Measurements from ENCODE around the gene SHISA5.

Gene SHISA5

DNA sequence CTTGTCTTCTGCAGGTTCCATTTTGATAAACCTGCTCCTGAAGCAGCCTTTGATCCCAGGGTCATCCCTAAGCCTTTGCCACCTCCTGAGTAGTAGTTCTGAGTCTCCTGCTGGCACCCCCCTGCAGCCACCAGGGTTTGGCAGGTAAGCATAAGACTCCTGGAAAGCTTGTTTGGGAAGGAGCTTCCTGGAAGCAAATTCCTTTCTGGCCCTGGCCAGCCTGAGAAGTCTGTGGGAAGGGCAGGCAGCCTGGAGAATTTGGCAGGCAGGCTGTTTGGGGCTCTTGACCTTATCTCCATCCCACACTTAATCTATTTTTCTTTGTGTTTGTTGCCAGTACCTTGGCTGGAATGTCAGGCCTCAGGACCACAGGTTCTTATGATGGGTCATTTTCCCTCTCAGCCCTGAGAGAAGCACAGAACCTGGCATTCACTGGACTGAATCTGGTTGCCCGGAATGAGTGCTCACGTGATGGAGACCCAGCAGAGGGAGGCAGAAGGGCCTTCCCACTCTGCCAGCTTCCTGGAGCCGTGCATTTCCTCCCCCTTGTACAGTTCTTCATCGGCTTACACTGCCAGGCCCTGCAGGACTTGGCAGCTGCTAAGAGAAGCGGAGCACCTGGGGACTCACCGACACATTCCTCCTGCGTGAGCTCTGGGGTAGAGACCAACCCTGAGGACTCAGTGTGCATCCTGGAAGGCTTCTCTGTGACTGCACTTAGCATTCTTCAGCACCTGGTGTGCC, 44.0 kb downstream of the SHISA5 start:
- no peak for ATAC-seq
- DNase-seq, result no peak

DNA sequence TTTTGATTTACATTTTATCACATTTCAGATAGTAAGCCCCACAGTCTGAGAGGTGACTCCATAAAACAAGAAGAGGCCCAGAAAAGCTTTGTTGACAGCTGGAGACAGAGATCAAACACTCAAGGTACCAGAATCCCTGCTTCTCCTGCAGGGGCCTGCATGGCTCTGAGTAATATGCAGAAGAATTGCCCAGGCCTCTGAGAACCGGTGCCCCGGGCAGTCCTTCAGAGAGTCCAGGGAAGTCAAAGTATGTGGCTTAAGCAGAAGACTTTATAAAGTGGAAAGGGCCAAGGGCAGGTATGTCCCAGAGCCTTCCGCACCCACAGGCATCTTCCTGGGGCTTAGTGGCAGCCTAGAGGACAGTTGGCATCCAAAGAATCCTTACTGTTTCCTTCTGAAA, 44.6 kb downstream of the SHISA5 start:
- ATAC-seq (no peak), DNase-seq (no peak)

DNA sequence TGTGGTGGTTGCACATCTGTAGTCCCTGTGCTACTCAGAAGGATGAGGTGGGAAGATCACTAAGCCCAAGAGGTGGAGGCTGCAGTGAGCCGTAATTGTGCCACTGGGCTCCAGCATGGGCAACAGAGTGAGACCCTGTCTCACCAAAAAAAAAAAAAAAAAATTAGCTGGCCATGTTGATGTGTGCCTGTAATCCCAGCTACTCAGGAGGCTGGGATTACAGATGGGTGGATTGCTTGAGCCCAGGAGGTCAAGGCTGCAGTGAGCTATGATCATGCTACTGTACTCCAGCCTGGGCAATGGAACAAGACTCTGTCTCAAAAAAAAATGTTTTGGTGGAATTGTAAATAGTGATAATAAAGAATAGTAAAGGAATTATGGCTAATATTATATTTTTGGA, 47.5 kb downstream of the SHISA5 start:
- DNase-seq, result no peak
- ATAC-seq, result no peak

- ATAC-seq (no peak), DNase-seq (no peak)
Observed at GRCh38 chr3:48451270-48451669, 52.7 kb downstream of the SHISA5 start.

GRCh38 chr3:48446425-48447193, 57.4 kb downstream of the SHISA5 start, which contains the start of gene ATRIP:
Gene ATRIP, plus strand, starts transcription at chr3:48446737. Its CDS starts 109 bp downstream, at chr3:48446846.
- ATAC-seq (peak; percentile 99), DNase-seq (peak; percentile 92)

DNA sequence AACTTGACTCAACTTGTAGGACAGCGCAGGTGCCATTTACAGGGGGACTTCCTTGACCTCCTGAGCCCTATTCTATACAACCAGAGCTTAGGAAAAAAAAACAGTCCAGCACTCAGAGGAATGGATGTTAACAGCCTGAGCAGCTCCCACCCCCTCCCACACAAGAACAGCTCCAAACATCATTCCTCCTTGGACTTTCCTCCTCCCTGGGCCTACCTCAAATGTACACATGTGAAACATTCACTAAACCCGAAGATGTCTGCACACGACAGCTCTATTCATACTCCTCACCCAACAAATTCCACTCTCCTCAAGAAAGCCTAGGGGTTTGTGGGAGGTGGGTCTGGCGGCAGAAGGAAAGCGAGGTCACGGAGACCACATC, 57.9 kb downstream of the SHISA5 start:
- no peak for ATAC-seq

GRCh38 chr3:48445277-48445882, 58.6 kb downstream of the SHISA5 start:
- ATAC-seq (no peak), DNase-seq (no peak)

More for the DNA sequence above, 57.9 kb downstream of the SHISA5 start:
- no peak for DNase-seq

DNA sequence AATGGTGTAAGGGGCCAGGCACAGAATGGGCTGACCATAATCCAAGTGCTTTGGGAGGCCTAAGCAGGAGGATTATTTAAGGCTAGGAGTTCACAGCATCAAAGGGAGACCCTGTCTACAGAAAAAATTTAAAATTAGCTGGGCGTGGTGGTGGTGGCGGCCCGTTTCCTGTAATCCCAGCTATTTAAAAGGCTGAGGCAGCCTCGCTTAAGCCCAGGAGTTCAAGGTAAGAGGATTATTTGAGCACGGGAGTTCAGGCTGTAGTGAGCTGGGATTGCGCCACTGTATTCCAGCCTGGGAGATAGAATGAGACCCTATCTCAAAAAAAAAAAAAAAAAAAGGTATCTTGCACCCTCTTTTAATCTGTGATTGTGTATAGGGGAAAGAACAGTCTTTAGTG, 62.0 kb downstream of the SHISA5 start:
- no peak for ATAC-seq
- no peak for DNase-seq

DNA sequence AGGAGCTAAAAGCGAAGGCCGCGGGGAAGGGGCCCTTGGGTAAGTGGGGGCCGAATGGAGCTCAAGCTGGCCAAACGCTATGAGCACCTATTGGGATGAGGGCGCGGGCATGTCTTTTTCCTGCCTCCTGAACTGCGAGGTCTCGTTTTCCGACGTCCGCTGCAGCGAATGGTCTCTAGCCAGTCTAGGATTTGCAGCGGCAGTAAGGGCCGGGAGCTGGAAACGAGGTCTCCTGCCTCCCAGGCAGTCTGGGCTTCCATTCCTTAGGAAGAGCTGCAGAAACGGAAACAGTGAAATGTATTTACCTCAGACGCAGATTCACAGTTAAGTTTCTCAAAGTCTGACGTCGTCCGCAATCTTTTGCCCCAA, 63.4 kb downstream of the SHISA5 start:
- DNase-seq, result peak; percentile 34
- no peak for ATAC-seq

DNA sequence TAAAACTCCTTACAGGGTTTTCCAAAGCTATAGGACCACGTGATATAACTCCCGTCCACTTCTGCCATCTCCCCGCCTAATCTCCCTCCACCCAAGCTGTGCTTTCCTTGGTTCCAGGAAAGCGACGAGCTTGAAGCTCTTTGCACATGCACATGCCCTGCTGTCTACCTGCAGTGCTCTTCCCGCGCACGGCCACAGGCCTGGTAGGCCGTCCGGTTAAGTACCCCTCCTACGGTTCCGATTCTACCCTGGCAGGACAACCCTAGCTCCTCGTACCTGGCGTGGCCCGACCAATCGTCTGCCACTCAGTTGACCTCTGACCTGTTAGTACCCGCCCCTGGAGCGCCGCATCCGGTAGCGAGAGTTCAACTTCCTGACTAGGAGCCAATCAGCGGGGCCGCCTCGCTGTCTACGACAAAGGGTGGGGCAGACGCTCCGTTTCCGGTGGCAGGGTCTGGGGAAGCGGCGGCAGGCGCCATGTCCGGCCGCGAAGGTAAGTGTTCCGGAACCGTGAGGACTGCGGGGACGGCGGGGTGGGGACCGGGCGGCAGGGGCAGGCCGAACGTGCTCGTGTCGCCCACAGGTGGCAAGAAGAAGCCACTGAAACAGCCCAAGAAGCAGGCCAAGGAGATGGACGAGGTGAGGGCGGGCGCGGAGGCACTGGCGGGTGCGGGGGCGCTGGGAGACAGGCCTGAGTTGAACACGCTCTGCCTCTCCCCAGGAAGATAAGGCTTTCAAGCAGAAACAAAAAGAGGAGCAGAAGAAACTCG, 64.0 kb downstream of the SHISA5 start, which contains the start of the genes CCDC51 and TMA7:
Gene CCDC51, minus strand, starts transcription at position 300 of the 770 bp plus-strand sequence. CDS start 4,991 bp downstream, outside the sequence.
Gene TMA7, plus strand, starts transcription at position 438 of the 770 bp plus-strand sequence. Its CDS starts 40 bp downstream, at position 478.
- ATAC-seq, result peak; percentile 99
- DNase-seq, result peak; percentile 98

GRCh38 chr3:48437812-48438211, 66.2 kb downstream of the SHISA5 start:
- ATAC-seq, result no peak
- DNase-seq, result no peak

GRCh38 chr3:48436855-48437254, 67.1 kb downstream of the SHISA5 start:
- DNase-seq (no peak), ATAC-seq (no peak)

- DNase-seq, result no peak
- no peak for ATAC-seq
Observed at GRCh38 chr3:48436477-48436787, 67.5 kb downstream of the SHISA5 start.

DNA sequence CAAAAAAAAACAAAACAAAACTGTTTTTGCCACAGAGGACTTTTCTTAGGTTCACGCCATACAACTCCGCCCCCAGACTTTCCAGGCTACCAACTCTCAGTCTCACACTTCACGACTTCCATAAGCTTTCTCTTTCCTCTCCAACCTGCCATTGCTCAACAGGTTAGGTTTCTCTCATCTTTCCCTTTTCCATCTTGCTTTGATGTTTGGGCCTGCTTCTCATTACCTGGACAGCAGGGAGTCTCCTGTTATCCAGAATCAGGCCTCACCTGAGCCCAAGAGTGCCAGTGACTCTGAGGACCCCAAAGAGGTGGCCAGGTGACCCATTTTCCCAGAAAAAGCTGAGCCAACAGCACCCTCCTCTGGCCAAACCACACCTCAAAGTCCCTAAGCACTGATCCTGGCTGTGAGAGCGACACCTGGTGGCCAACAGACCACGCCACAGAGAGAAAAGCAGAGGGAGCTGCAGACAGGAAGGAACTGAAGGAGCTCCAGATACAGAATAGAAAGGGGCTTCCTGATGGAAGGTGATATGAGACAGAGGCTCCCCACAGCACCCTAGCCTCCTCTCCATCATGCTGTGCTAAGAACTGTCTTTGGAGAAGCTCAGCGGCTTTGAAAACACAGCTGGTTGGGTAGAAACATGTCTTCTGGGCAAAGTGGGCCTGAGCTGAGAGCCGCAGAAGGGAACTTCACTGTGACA, 68.0 kb downstream of the SHISA5 start:
- peak; percentile 29 for ATAC-seq
- DNase-seq, result peak; percentile 88

DNA sequence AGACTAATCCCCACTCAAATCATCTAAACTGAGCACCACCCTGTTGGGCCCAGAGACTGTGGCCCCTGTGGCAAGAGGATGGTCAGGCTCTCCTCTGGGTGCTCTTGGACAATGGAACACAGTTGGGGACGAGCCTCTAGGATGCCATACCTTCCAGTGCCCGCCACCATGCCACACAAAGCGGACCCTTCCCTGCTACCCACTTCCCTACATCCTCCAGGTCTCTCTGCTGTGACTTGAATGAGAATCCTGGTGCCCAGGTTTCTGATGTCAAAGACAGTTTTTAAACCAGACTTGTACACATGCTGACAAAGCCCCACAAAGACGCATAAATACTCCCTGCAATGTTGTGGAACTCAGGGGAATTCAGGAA, 68.8 kb downstream of the SHISA5 start:
- no peak for DNase-seq
- ATAC-seq, result no peak

DNA sequence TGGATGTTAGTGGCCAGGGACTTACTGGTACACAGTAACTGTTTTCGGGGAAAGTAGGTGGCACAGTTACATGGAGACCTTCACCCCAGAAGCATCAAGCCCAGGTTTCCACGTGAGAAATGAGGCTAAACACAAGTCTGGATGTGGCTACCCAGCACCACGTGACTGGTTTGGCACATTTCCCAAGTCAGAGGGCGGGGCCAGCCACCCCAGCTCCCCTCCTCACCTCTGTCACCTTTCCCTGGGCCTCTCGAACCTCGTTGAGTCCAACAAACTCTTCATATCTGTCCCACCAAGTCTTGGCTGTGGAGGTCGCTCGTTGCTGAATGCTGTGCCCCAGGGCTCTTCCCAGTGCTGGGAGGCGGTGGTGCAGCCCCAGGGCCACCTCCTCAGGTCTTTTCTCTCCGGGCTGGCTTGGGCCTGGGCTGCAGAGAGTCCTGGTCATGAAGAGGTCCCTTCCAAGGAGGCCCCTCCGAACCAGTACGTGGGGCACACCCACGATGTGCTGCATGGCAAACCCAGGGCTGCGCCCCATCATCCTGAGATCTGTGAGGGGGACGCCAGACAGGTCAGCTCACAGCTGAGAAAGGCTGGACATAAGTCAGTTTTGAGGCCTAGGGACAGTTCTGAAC, 69.3 kb downstream of the SHISA5 start:
- no peak for ATAC-seq
- DNase-seq, result no peak

- ATAC-seq, result no peak
- DNase-seq, result no peak
Observed at GRCh38 chr3:48433472-48434118, 70.4 kb downstream of the SHISA5 start.

GRCh38 chr3:48432411-48433371, 71.3 kb downstream of the SHISA5 start:
- DNase-seq (no peak), ATAC-seq (no peak)

- no peak for ATAC-seq
- no peak for DNase-seq
Observed at GRCh38 chr3:48431224-48432029, 72.5 kb downstream of the SHISA5 start.
